G401 (cell line): ENCODE measurements around the gene PRKCE. TPM values are rescaled to one million over a fixed set of nuclear protein-coding genes. Genes with fewer than 3 reads are reported as not detected.

Source experiments
- DNase-seq: peaks from one replicate; pipeline ENCODE4 v3.0.0-alpha.2; 2015; ENCODE audit warnings: low spot score
- in situ Hi-C: cut with HindIII; loops from 2 replicates; pipeline ENCODE4 v1.10.0; 2016; ENCODE audit warnings: low sequenced_read_pairs, mixed read lengths
- total RNA-seq: library from RNA; depleted of rRNA; stranded (reverse); fragments of >200 nt; shearing (Covaris generic); gene quantifications from 2 replicates; pipeline ENCODE4 v1.2.3, GENCODE V29; 2014; rRNA removed

PRKCE gene
- total RNA-seq, 1 experiment from 2014 or later: 3.9 TPM

DNA sequence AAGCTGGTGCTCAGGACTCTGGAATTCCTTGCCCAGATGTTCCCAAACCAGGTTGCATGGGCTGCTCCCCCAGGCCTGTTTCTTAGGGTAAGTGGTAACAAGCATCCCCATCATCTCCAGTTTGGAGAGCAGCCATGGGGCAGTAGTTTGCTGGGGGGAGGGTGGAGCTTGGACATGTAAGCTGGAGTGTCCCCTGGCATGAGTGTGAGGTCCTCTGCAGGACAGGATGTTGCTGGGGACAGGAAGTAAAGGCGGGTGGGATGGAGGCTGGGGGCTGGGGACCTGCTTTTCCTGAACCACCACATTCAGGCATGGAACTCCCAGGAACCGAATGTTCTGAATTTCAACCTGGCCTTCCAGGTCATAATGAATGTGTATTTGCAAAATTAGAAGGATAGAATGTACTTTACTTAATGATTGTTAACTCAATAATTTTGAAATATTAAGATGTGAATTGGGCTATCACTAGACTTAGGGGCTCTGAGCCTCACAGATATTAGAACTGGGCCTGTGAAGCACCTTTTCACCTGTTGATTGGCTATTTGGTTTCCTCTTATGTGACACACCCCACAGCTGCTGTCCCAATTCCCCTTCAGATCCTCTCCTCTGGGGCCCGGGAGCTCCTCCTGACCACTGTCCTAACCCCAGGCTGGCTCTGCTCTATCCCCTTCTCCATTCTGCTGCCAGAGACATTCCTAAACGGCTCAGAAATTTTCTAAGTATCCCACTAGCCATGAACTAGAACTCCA is 579.4 kb downstream of the PRKCE start:
- in situ Hi-C loops: no loop called here
- DNase-seq: no peak

- in situ Hi-C loops: no loop called here
- no peak for DNase-seq
Measured at GRCh38 chr2:46231721-46232120, 580.2 kb downstream of the PRKCE start.

DNA sequence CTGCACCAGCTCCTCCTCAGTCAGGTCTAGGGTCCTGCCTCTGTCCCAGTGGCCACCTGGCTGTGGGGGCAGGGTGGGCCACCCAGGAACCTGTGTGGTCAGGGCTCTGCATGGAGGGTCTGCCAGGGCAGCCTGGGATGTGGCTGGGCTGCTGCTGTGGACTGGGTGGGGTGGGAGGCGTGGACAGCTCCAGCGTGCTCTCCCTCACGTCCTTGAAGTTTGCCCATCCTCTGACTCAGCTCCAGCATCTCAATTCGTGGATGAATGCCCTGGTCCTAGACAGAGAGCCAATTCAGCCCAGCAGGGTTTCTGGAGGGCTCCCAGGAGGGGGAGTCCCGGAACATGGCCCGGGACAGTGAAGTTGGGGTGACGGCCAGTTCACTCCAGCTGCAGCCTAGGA is 581.4 kb downstream of the PRKCE start:
- no peak for DNase-seq

DNA sequence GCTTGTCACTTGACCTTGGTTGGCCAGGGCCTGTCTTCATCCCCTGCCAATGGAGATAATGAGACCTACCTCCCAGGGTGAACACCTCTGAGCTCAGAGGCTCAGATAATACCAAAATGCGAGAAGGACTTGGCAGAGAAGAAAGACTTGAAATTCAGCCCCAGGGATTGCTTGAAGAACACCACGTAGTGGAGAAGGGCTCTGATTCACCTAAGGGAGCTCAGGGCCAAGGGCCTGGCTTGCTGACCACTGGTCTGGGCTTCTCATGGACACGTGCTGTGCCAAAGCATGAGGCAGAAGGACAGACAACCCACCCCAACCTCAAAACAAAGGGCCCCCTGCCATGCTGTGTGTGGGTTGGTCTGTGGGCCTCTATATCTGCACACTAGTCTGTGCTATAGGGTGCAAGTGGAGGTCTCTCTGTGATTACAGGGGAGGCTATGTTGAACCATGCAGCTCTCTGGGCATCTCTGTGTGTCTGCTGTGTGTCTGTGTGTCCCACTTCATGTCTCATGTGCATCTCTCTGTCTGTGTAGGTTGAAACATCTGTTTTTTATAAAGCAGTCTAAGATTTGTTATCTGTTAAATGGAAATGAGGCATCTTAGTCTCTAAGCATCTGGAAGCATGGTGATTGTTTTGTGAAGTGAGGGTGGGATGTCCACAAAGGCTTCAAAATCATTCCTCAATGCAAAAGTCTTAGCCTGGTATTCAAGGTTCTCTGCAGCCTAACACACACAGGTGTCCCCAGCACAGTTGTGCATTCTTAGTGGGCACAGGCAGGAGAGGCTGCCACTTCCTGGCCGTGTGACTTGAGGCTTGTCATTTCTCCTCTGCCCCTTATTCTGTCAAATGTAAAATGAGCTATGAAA is 584.8 kb downstream of the PRKCE start:
- DNase-seq: no peak

More for the DNA sequence above, 581.4 kb downstream of the PRKCE start:
- in situ Hi-C loops: no loop called here

DNA sequence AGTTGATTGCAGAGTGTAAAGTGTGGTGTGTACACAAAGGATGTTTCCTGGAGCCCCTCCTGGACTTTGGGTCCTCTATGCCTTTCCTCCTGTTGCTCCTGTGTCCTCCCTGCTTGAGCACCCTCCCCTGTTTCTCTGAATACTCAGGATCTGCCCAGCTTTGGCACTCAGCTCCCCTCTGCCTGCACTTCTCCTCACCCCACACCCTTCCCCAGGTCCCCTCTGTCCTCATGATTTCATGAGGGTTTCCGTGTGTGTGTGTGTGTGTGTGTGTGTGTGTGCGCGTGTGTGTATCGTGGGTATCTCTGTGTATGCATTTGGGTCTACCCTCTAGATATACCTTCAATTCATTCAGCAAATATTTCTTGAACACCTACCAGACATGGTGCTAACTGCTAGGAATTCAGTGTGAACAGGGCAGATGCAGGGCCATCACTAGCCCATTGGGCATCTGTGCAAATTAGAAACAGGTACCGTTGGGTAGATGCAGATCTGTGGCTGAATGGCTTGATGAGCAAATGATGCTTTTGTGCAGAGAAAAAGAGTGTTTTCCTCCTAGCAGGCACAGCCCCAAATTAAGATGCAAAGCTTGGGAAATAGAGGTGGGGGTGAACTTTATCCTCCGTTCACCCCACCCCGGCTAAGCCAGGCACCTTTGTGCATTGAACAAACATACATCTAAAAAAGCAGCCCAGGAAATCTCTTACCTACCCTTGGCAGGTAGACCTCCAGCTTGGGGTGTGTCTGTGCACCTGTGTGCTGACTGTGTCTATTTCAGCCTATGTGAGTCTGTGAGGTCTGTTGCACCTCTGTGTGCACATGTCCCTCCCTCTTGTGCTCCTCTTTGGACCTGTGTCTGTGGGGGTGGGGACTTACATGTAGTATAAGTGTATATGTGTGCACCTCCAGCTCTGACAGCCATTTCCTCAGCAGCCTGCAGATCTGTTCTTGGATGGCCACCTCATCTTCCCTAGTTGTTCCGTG is 585.7 kb downstream of the PRKCE start:
- in situ Hi-C loops: no loop called here

More for the DNA sequence above, 584.8 kb downstream of the PRKCE start:
- in situ Hi-C loops: no loop called here

More for the DNA sequence above, 585.7 kb downstream of the PRKCE start:
- no peak for DNase-seq

Other genes starting within 250 kb of the PRKCE start
- 5.6 and 16.5 TPM in 2 replicates for gene SRBD1, start 40.4 kb upstream of the PRKCE start, total RNA-seq